GM12878 (cell line): ENCODE measurements around the gene HOXD3. TPM values are rescaled to one million over a fixed set of nuclear protein-coding genes. Genes with fewer than 3 reads are reported as not detected.

Experiments
- ATAC-seq: fragments of 200-7000 bp; cut with Tn5 transposase; 3 replicates; pipeline ENCODE4 v1.9.1; 2020; ENCODE audit warnings: mild to moderate bottlenecking, moderate library complexity
- BruUV-seq: library from RNA; stranded (reverse); fragments of 400-500 nt; replicated peaks from 2 replicates; lab custom pipeline; 2021; lab: Mats Ljungman, UMichigan
- CTCF ChIA-PET: fragments of 300-600 bp; sonication (Branson Sonifier 250); formaldehyde crosslinking; extraction: SDS; loops from one replicate; lab custom pipeline; 2021; ENCODE audit warnings: inconsistent platforms; lab: Yijun Ruan, JAX
- POLR2A ChIA-PET: fragments of 350-600 bp; formaldehyde crosslinking; extraction: SDS; loops from one replicate; lab custom pipeline; 2021; ENCODE audit warnings: inconsistent platforms; lab: Charles Lee
- RAD21 ChIA-PET: fragments of 300-600 bp; sonication (Branson Sonifier 250); formaldehyde crosslinking; loops from one replicate; lab custom pipeline; 2023; ENCODE audit warnings: antibody characterized with exemption; ENCODE audit not compliant: unreplicated experiment; lab: Charles Lee
- SMC1A ChIA-PET: fragments of 300-600 bp; sonication (Branson Sonifier 250); formaldehyde crosslinking; loops from one replicate; lab custom pipeline; 2023; ENCODE audit not compliant: unreplicated experiment, uncharacterized antibody; lab: Charles Lee
- DNase-seq: peaks from one replicate; pipeline ENCODE4 v3.0.0-alpha.2; 2011; ENCODE audit warnings: low read depth, low spot score
- FAIRE-seq: peaks from 3 replicates; lab custom pipeline; 2011; peaks lifted over from hg19 to GRCh38; lab: Jason Lieb, UNC
- H2AFZ ChIP-seq: 2 replicates; pipeline ENCODE4 v1.6.0; 2011; ENCODE audit warnings: low read depth, low read length, control low read depth; ENCODE audit not compliant: control insufficient read depth
- H3K27ac ChIP-seq: 2 replicates; pipeline ENCODE4 v1.5.1; 2011; ENCODE audit warnings: control low read depth; ENCODE audit not compliant: control insufficient read depth, insufficient read depth
- H3K27me3 ChIP-seq, 2 experiments: replicated peaks in 1 of 2; 2 replicates each; pipeline versions ENCODE4 v1.6.0 to v1.6.1; 2011; ENCODE audit warnings: low read length in 1 of 2; ENCODE audit not compliant: control insufficient read depth in 2 of 2, insufficient read depth in 2 of 2
- H3K36me3 ChIP-seq, 2 experiments: 2 replicates each; pipeline ENCODE4 v1.5.1; 2011; ENCODE audit warnings: low read length in 1 of 2; ENCODE audit not compliant: control insufficient read depth in 2 of 2, insufficient read depth in 2 of 2
- H3K4me1 ChIP-seq: 2 replicates; pipeline ENCODE4 v1.6.1; 2011; ENCODE audit warnings: mild to moderate bottlenecking, low read length, moderate library complexity, mixed read lengths; ENCODE audit not compliant: control insufficient read depth, insufficient read depth
- H3K4me2 ChIP-seq: 2 replicates; pipeline ENCODE4 v1.6.0; 2011; ENCODE audit warnings: control low read depth; ENCODE audit not compliant: control insufficient read depth, insufficient read depth
- H3K4me3 ChIP-seq: fragments of 200-600 bp; sonication (generic); 2 replicates; pipeline ENCODE4 v1.5.1; 2016
- H3K79me2 ChIP-seq: 2 replicates; pipeline ENCODE4 v1.6.0; 2011; ENCODE audit warnings: low read length; ENCODE audit not compliant: control insufficient read depth, insufficient read depth
- H3K9ac ChIP-seq: 2 replicates; pipeline ENCODE4 v1.8.0; 2011; ENCODE audit warnings: low read length, control low read depth, mixed read lengths; ENCODE audit not compliant: control insufficient read depth, insufficient read depth
- H3K9me3 ChIP-seq: replicated peaks from 3 replicates; pipeline ENCODE4 v1.5.1; 2011; ENCODE audit warnings: mild to moderate bottlenecking, low read length; ENCODE audit not compliant: control insufficient read depth, insufficient read depth
- H4K20me1 ChIP-seq: 2 replicates; pipeline ENCODE4 v1.6.0; 2011; ENCODE audit not compliant: control insufficient read depth, insufficient read depth
- EZH2 ChIP-seq: IDR thresholded peaks from 2 replicates; pipeline ENCODE4 v1.6.1; 2012; ENCODE audit warnings: low read depth, mild to moderate bottlenecking, control low read depth, inconsistent platforms, low read length, borderline replicate concordance; ENCODE audit not compliant: control insufficient read depth
- STAT1 ChIP-seq: fragments of 450-650 bp; conservative IDR thresholded peaks from 2 replicates; pipeline ENCODE4 v1.6.1; 2014; ENCODE audit warnings: antibody characterized with exemption, mild to moderate bottlenecking
- YBX1 ChIP-seq: fragments of 450-650 bp; IDR thresholded peaks from 2 replicates; pipeline ENCODE4 v1.6.1; 2016; ENCODE audit warnings: antibody characterized with exemption
- WGBS: methylation state at CpG from one replicate; pipeline ENCODE4 v1.1.6; 2016; ENCODE audit warnings: low lambda C conversion rate; ENCODE audit not compliant: insufficient replicate concordance, insufficient coverage; ENCODE audit errors: missing lambda C conversion rate; 5-methylcytosine and 5-hydroxymethylcytosine counted together
- in situ Hi-C: fragments of 300-500 bp; cut with MboI; formaldehyde crosslinking; loops from 9 replicates; pipeline ENCODE4 v1.14.3; 2018; ENCODE audit warnings: mixed read lengths
- intact Hi-C: fragments of 100-400 bp; cut with micrococcal nuclease; formaldehyde crosslinking; loops from one replicate; pipeline ENCODE4 v1.14.2; 2022; ENCODE audit not compliant: unreplicated experiment
- polyA plus RNA-seq, 11 experiments: library from polyadenylated mRNA; depleted of rRNA in 4 of 11; unstranded in 6 of 11; stranded (reverse) in 5 of 11; fragments of >200 nt; fragmentation: Nextera tagmentation in 4 of 11; fragmentation: Illumina TruSeq in 1 of 11; extraction: Ambion mirVana in 4 of 11; extraction: Trizol in 1 of 11; gene quantifications; 1 replicate in 1 of 11; 2 replicates in 10 of 11; pipeline versions ENCODE4 v1.2.1 to v1.2.3, GENCODE V29; 2011 to 2016; ENCODE audit warnings: inconsistent platforms in 2 of 11, missing spikeins in 2 of 11, low read depth in 1 of 11
- total RNA-seq, 4 experiments: library from RNA; depleted of rRNA in 3 of 4; stranded (reverse); fragments of >200 nt in 3 of 4; fragmentation: Illumina TruSeq in 1 of 4; extraction: Trizol in 1 of 4; gene quantifications; 2 replicates each; pipeline versions ENCODE4 v1.2.1 to v1.2.3, GENCODE V29; 2013 to 2021
- TF ChIP-seq, protein P1 (sequence below): fragments of 450-650 bp; conservative IDR thresholded peaks from 2 replicates; pipeline ENCODE4 v1.6.1; 2017; ENCODE audit warnings: mild to moderate bottlenecking, moderate library complexity

The HOXD3 gene
- total and polyA plus RNA-seq, 10 of the 15 experiments (the other 5 are each of a cell fraction or from before 2014, with no cell fraction given), result not detected

DNA sequence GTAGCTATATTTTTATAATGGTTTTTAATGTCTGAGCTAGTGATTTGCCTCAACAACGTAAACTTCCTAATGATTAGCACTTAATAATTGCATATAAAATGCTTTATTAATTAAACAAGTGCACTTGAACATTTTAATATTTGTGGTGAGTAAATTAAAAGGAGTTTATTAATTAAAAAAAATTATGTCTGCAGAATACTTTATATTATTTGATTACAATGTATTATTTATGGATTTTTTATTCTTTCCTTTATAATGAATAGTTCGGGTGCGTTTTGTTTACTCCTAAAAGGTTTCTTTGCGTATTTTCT is 25.3 kb upstream of the HOXD3 start:
- POLR2A ChIA-PET, result no interaction called here
- Histone ChIP-seq H2AFZ (no peak overlapping the region), H3K4me3 (no peak overlapping the region), H3K27me3 (peaks cover 10 to 30% of the 10 kb centered on the region in 2 experiments), H3K36me3 (no peaks in the 10 kb centered on the region), H3K27ac (no peak overlapping the region), H3K9ac (no peak overlapping the region), H3K4me2 (no peak overlapping the region), H3K79me2 (no peaks in the 10 kb centered on the region), H3K9me3 (peaks cover 1% of the 10 kb centered on the region; the same call in 2 of the 3 replicates), H3K4me1 (no peaks in the 10 kb centered on the region), H4K20me1 (no peaks in the 10 kb centered on the region)
- no TSS peak for BruUV-seq
- DNase-seq, result no peak
- ATAC-seq, result no peak
- FAIRE-seq, result no peak
- TF ChIP-seq STAT1 (no peak), EZH2 (no peak), YBX1 (no peak)
- TF ChIP-seq, protein P1, sequence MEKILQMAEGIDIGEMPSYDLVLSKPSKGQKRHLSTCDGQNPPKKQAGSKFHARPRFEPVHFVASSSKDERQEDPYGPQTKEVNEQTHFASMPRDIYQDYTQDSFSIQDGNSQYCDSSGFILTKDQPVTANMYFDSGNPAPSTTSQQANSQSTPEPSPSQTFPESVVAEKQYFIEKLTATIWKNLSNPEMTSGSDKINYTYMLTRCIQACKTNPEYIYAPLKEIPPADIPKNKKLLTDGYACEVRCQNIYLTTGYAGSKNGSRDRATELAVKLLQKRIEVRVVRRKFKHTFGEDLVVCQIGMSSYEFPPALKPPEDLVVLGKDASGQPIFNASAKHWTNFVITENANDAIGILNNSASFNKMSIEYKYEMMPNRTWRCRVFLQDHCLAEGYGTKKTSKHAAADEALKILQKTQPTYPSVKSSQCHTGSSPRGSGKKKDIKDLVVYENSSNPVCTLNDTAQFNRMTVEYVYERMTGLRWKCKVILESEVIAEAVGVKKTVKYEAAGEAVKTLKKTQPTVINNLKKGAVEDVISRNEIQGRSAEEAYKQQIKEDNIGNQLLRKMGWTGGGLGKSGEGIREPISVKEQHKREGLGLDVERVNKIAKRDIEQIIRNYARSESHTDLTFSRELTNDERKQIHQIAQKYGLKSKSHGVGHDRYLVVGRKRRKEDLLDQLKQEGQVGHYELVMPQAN, result no peak
- RAD21 ChIA-PET, result interaction anchor here (1.5 to 2.4 kb wide), 3 partner anchors 423 to 1017 kb away, joined by 4 to 8 read pairs (median 7); no protein-coding TSS in a partner anchor
- CTCF ChIA-PET, result interaction anchor here (0.7 to 3.4 kb wide), 12 partner anchors 8 to 1018 kb away, joined by 3 to 36 read pairs (median 7); no protein-coding TSS in a partner anchor
- SMC1A ChIA-PET, result interaction anchor here (0.7 to 3.2 kb wide), 12 partner anchors 9 to 1029 kb away, joined by 3 to 13 read pairs (median 4); no protein-coding TSS in a partner anchor
- in situ Hi-C loops (loop anchor here (25.0 kb wide), 1 partner anchor 1205 kb away; no protein-coding TSS in a partner anchor), intact Hi-C loops (no loop called here)
- 10% methylated on average over 4 of the region's 4 CpGs for WGBS
